ENCODE data around the gene BRD3OS. TPM values are rescaled to one million over a fixed set of nuclear protein-coding genes. Genes with fewer than 3 reads are reported as not detected.

BRD3OS gene
- total RNA-seq, 1 donor, result 26.2 TPM

- DNase-seq (ENCODE audit: low read depth), result no peak
- no peak overlapping the region for H3K4me3 ChIP-seq (ENCODE audit: low read depth, low read length)
- no peak for TF ChIP-seq CTCF (IDR thresholded peaks at IDR 0.05; ENCODE audit: insufficient read depth, low read length)
These were observed 46.4 kb upstream of the BRD3OS start for GRCh38 chr9:133978899-133979272.

- H3K4me3 ChIP-seq (ENCODE audit: low read depth, low read length), result peak overlapping the region; percentile 13
- peak; percentile 27 for DNase-seq (ENCODE audit: low read depth)
- no peak for TF ChIP-seq CTCF (IDR thresholded peaks at IDR 0.05; ENCODE audit: insufficient read depth, low read length)
These were observed 45.9 kb upstream of the BRD3OS start for GRCh38 chr9:133979273-133979920.

- TF ChIP-seq CTCF (IDR thresholded peaks at IDR 0.05; ENCODE audit: insufficient read depth, low read length), result no peak
- H3K4me3 ChIP-seq (ENCODE audit: low read depth, low read length), result no peak overlapping the region
- DNase-seq (ENCODE audit: low read depth), result no peak
These were observed 45.1 kb upstream of the BRD3OS start for GRCh38 chr9:133979921-133980863.

- no peak for TF ChIP-seq CTCF (IDR thresholded peaks at IDR 0.05; ENCODE audit: insufficient read depth, low read length)
- no peak overlapping the region for H3K4me3 ChIP-seq (ENCODE audit: low read depth, low read length)
- no peak for DNase-seq (ENCODE audit: low read depth)
These were observed 44.3 kb upstream of the BRD3OS start for GRCh38 chr9:133980864-133981588.

GRCh38 chr9:133981589-133981957 lies 43.7 kb upstream of the BRD3OS start:
- no peak overlapping the region for H3K4me3 ChIP-seq (ENCODE audit: low read depth, low read length)
- TF ChIP-seq CTCF (IDR thresholded peaks at IDR 0.05; ENCODE audit: insufficient read depth, low read length), result no peak
- no peak for DNase-seq (ENCODE audit: low read depth)

- no peak overlapping the region for H3K4me3 ChIP-seq (ENCODE audit: low read depth, low read length)
- TF ChIP-seq CTCF (IDR thresholded peaks at IDR 0.05; ENCODE audit: insufficient read depth, low read length), result no peak
- DNase-seq (ENCODE audit: low read depth), result no peak
These were observed 43.2 kb upstream of the BRD3OS start for GRCh38 chr9:133981958-133982681.
